A673 (cell line): ENCODE measurements around the gene NUDT3.

Source experiments
- EZH2 ChIP-seq: fragments of 200-600 bp; sonication (generic); IDR thresholded peaks from 2 replicates; pipeline ENCODE4 v1.6.1; 2017; ENCODE audit warnings: borderline replicate concordance, low read depth, mild to moderate bottlenecking, mixed read lengths, antibody characterized with exemption, low read length; ENCODE audit not compliant: poor library complexity, severe bottlenecking
- TF ChIP-seq, protein P1 (sequence below): fragments of 300-800, 200-600 bp; sonication (generic); conservative IDR thresholded peaks from 2 replicates; pipeline ENCODE4 v1.5.1; 2017; ENCODE audit warnings: low read depth, mild to moderate bottlenecking, antibody characterized with exemption, low read length, moderate library complexity, mixed read lengths

DNA sequence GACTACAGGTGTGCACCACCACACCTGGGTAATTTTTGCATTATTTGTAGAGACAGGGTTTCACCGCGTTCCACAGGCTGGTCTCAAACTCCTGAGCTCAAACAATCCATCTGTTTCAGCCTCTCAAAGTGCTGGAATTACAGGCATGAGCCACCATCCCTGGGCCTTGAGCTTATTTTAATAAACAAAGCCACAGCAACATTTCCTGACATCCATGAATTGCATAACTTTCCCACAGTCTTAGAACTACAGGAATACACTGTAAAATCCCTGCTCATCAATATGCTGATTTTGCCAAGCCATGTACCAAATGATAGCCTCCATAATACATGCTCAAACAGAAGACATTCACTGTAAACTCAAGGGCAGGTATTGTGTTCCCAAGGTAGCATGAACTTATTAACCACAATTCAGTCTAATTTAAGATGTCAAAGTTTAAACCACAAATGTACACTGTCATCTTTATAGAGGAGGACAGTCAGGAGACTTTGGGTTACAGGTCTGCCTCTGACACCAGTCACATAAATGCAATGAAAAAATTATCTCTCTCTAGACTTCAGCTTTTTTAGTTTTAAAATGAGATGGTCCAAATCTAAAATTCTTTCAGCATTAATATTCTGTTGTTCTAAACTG lies 40.0 kb downstream of the NUDT3 start:
- TF ChIP-seq, protein P1, sequence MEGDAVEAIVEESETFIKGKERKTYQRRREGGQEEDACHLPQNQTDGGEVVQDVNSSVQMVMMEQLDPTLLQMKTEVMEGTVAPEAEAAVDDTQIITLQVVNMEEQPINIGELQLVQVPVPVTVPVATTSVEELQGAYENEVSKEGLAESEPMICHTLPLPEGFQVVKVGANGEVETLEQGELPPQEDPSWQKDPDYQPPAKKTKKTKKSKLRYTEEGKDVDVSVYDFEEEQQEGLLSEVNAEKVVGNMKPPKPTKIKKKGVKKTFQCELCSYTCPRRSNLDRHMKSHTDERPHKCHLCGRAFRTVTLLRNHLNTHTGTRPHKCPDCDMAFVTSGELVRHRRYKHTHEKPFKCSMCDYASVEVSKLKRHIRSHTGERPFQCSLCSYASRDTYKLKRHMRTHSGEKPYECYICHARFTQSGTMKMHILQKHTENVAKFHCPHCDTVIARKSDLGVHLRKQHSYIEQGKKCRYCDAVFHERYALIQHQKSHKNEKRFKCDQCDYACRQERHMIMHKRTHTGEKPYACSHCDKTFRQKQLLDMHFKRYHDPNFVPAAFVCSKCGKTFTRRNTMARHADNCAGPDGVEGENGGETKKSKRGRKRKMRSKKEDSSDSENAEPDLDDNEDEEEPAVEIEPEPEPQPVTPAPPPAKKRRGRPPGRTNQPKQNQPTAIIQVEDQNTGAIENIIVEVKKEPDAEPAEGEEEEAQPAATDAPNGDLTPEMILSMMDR: no peak
- TF ChIP-seq EZH2: no peak
